Measurements from ENCODE around the gene GRAMD1B. TPM values are rescaled to one million over a fixed set of nuclear protein-coding genes. Genes with fewer than 3 reads are reported as not detected.

The GRAMD1B gene
- total RNA-seq, 1 donor from 2014 or later = 31.8 TPM

GRCh38 chr11:123407130-123407995, 22.7 kb upstream of the GRAMD1B start:
- intact Hi-C loops (cut with micrococcal nuclease) = loop anchor here (5.0 kb wide), 1 partner anchor 70 kb away; no protein-coding TSS in a partner anchor
- no peaks in the 10 kb centered on the region for H3K27me3 ChIP-seq (ENCODE audit: low read depth)
- peak; percentile 43 for DNase-seq
- H3K9me3 ChIP-seq (replicated peaks) = no peaks in the 10 kb centered on the region
- TF ChIP-seq CTCF (IDR thresholded peaks at IDR 0.05; ENCODE audit: borderline replicate concordance) = peak; percentile 72
- H3K4me3 ChIP-seq = peak overlapping the region; percentile 17
- peak overlapping the region; percentile 89 for H3K27ac ChIP-seq (replicated peaks)
- no peaks in the 10 kb centered on the region for H3K36me3 ChIP-seq
- H3K4me1 ChIP-seq = peaks cover 51% of the 10 kb centered on the region

GRCh38 chr11:123407996-123408597, 22.0 kb upstream of the GRAMD1B start:
- Histone ChIP-seq H3K27ac (replicated peaks) (peak overlapping the region; percentile 89), H3K4me3 (no peak overlapping the region), H3K36me3 (no peaks in the 10 kb centered on the region), H3K4me1 (peaks cover 51% of the 10 kb centered on the region), H3K9me3 (replicated peaks) (no peaks in the 10 kb centered on the region), H3K27me3 (ENCODE audit: low read depth) (no peaks in the 10 kb centered on the region)
- DNase-seq = no peak
- no peak for TF ChIP-seq CTCF (IDR thresholded peaks at IDR 0.05; ENCODE audit: borderline replicate concordance)
- intact Hi-C loops (cut with micrococcal nuclease) = loop anchor here (5.0 kb wide), 1 partner anchor 69 kb away; no protein-coding TSS in a partner anchor

GRCh38 chr11:123408619-123409455, 21.2 kb upstream of the GRAMD1B start:
- Histone ChIP-seq H3K36me3 (no peaks in the 10 kb centered on the region), H3K9me3 (replicated peaks) (no peaks in the 10 kb centered on the region), H3K4me3 (no peak overlapping the region), H3K27me3 (ENCODE audit: low read depth) (no peaks in the 10 kb centered on the region), H3K27ac (replicated peaks) (peak overlapping the region; percentile 89), H3K4me1 (peaks cover 49% of the 10 kb centered on the region)
- TF ChIP-seq CTCF (IDR thresholded peaks at IDR 0.05; ENCODE audit: borderline replicate concordance) = no peak
- no peak for DNase-seq
- intact Hi-C loops (cut with micrococcal nuclease) = loop anchor here (5.0 kb wide), 1 partner anchor 68 kb away; no protein-coding TSS in a partner anchor

- Histone ChIP-seq H3K4me3 (no peak overlapping the region), H3K27me3 (ENCODE audit: low read depth) (no peaks in the 10 kb centered on the region), H3K9me3 (replicated peaks) (no peaks in the 10 kb centered on the region), H3K4me1 (peaks cover 41% of the 10 kb centered on the region), H3K36me3 (no peaks in the 10 kb centered on the region), H3K27ac (replicated peaks) (no peak overlapping the region)
- intact Hi-C loops (cut with micrococcal nuclease) = loop anchor here (5.0 kb wide), 1 partner anchor 68 kb away; no protein-coding TSS in a partner anchor
- no peak for DNase-seq
- no peak for TF ChIP-seq CTCF (IDR thresholded peaks at IDR 0.05; ENCODE audit: borderline replicate concordance)
These were observed 20.4 kb upstream of the GRAMD1B start for GRCh38 chr11:123409456-123410217.

Data from left ventricle myocardium inferior (tissue), 1 donor.